Esophagus squamous epithelium (tissue), 4 donors: ENCODE results near the gene HJV.

Experiments
- CTCF ChIP-seq, 6 experiments: fragments of 450-650 bp in 4 of 6; fragments of 200-600 bp in 2 of 6; sonication (generic) in 2 of 6; IDR thresholded peaks; one replicate each; pipeline ENCODE4 v1.5.1; 2016 to 2019; ENCODE audit warnings: antibody characterized with exemption in 6 of 6, mild to moderate bottlenecking in 4 of 6, moderate library complexity in 4 of 6
- POLR2A ChIP-seq, 4 donors: fragments of 450-650 bp; IDR thresholded peaks; one replicate each; pipeline ENCODE4 v1.6.1; 2017; ENCODE audit warnings: antibody characterized with exemption in 4 of 4, mild to moderate bottlenecking in 4 of 4, moderate library complexity in 3 of 4

- TF ChIP-seq CTCF (IDR thresholded peaks at IDR 0.05) (no peak), POLR2A (IDR thresholded peaks at IDR 0.05) (no peak)
Measured at GRCh38 chr1:146036241-146036964, 14.9 kb upstream of the HJV start.
